ENCODE data around the gene DISP2. TPM values are rescaled to one million over a fixed set of nuclear protein-coding genes. Genes with fewer than 3 reads are reported as not detected.

DISP2 gene
- total and polyA plus RNA-seq, 4 donors: under 0.01 to 0.23 (median under 0.01) TPM; not detected in 1

DNA sequence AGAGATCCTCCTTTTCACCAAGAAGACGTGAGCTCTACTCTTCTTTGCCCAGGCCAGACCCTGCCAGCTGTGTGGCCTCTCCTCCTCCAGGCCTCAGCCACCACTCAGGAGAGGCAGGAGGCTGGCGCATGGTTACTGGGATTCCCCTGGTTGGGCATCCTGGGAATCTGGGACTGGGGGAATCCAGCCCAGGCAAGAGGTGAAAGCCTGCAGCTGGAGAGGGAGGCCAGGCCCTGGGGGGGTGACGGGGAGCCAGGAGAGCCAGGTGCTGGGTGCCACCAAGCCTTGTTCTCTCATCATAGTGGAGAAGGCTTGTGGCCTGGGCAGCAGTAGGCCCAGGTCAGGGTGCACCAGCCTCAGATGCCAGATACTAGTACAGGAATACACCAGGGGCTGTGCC is 23.5 kb upstream of the DISP2 start:
- Histone ChIP-seq H3K36me3 (ENCODE audit: control insufficient read depth in 4 of 4, insufficient read depth in 3 of 4, low read depth in 1 of 4, low read length in 3 of 4) (no peaks in the 10 kb centered on the region), H3K9ac (ENCODE audit: low read depth in 1 of 2, low read length in 2 of 2) (no peak overlapping the region), H3K4me1 (ENCODE audit: control insufficient read depth in 4 of 4, insufficient read depth in 4 of 4, low read length in 3 of 4) (peaks cover 0 to 24% (median 8%) of the 10 kb centered on the region in 4 donors), H3K27me3 (ENCODE audit: control insufficient read depth in 4 of 4, insufficient read depth in 4 of 4, low read length in 3 of 4) (no peaks in the 10 kb centered on the region), H3K9me3 (ENCODE audit: control insufficient read depth in 4 of 4, low read length in 3 of 4) (no peaks in the 10 kb centered on the region), H3K27ac (ENCODE audit: low read depth in 1 of 2, low read length in 2 of 2) (peak overlapping the region; percentile 67 to 80), H3K4me3 (ENCODE audit: low read depth in 1 of 3, low read length in 3 of 3) (no peak overlapping the region)
- 83% methylated on average over 3 of the region's 3 CpGs for WGBS
- DNase-seq (ENCODE audit: low spot score): no peak
- TF ChIP-seq RAD21 (IDR thresholded peaks at IDR 0.05): no peak
- TF ChIP-seq EGR1 (IDR thresholded peaks at IDR 0.05; ENCODE audit: low read depth in 2 of 2): no peak
- TF ChIP-seq HNF4A (conservative IDR thresholded peaks at IDR 0.05): no peak
- TF ChIP-seq, protein P1, sequence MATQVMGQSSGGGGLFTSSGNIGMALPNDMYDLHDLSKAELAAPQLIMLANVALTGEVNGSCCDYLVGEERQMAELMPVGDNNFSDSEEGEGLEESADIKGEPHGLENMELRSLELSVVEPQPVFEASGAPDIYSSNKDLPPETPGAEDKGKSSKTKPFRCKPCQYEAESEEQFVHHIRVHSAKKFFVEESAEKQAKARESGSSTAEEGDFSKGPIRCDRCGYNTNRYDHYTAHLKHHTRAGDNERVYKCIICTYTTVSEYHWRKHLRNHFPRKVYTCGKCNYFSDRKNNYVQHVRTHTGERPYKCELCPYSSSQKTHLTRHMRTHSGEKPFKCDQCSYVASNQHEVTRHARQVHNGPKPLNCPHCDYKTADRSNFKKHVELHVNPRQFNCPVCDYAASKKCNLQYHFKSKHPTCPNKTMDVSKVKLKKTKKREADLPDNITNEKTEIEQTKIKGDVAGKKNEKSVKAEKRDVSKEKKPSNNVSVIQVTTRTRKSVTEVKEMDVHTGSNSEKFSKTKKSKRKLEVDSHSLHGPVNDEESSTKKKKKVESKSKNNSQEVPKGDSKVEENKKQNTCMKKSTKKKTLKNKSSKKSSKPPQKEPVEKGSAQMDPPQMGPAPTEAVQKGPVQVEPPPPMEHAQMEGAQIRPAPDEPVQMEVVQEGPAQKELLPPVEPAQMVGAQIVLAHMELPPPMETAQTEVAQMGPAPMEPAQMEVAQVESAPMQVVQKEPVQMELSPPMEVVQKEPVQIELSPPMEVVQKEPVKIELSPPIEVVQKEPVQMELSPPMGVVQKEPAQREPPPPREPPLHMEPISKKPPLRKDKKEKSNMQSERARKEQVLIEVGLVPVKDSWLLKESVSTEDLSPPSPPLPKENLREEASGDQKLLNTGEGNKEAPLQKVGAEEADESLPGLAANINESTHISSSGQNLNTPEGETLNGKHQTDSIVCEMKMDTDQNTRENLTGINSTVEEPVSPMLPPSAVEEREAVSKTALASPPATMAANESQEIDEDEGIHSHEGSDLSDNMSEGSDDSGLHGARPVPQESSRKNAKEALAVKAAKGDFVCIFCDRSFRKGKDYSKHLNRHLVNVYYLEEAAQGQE (IDR thresholded peaks at IDR 0.05): no peak
- TF ChIP-seq, protein P2, sequence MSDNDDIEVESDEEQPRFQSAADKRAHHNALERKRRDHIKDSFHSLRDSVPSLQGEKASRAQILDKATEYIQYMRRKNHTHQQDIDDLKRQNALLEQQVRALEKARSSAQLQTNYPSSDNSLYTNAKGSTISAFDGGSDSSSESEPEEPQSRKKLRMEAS (IDR thresholded peaks at IDR 0.05): no peak

DNA sequence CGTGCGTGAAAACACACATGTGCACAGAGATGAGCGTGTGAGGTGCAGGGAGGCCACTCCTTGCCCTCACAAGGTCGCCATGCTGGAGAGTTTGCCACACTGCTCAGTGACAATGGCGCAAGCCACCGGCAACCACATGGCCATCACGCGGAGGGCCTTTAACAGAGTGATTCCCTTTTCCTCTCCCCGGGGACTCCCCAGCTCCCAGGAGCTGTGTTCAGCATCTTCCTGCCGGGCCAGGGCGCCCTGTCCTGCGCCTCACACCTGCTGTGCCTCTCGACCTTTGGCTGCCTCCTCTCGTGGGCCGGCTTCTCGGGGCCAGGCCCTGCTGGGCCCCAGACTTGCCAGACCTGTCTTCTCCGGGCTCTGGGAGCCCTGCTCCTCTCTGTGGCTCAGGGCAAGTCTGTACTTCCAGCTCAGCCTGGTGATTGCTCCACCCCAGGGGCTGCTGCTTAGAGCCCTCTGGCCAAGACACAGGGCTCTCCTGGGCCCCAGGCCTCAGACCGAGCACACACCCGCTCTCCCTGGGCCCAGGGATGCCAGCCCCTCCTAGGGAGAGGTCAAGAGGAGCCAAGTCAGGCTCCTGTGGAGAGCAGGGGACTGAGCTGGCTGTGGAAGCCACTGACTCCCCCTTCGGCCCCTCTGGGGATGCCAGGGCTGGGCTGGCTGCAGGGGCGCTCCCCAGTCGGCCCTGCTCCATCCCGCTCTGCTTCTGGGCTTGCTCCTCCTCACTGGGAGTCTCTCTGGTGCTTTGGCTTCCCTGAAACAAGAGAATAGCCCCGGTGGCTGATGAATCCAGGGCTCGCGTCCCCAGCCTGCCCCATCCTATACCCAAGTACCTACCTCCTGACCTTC is 22.9 kb upstream of the DISP2 start:
- Histone ChIP-seq H3K9me3 (ENCODE audit: control insufficient read depth in 4 of 4, low read length in 3 of 4) (no peaks in the 10 kb centered on the region), H3K9ac (ENCODE audit: low read depth in 1 of 2, low read length in 2 of 2) (no peak overlapping the region), H3K27me3 (ENCODE audit: control insufficient read depth in 4 of 4, insufficient read depth in 4 of 4, low read length in 3 of 4) (no peaks in the 10 kb centered on the region), H3K27ac (ENCODE audit: low read depth in 1 of 2, low read length in 2 of 2) (peak overlapping the region; percentile 67 to 80), H3K36me3 (ENCODE audit: control insufficient read depth in 4 of 4, insufficient read depth in 3 of 4, low read depth in 1 of 4, low read length in 3 of 4) (no peaks in the 10 kb centered on the region), H3K4me1 (ENCODE audit: control insufficient read depth in 4 of 4, insufficient read depth in 4 of 4, low read length in 3 of 4) (peaks cover 3 to 30% (median 15%) of the 10 kb centered on the region in 4 donors), H3K4me3 (ENCODE audit: low read depth in 1 of 3, low read length in 3 of 3) (no peak overlapping the region)
- TF ChIP-seq, protein P2 (IDR thresholded peaks at IDR 0.05): no peak
- 87% methylated on average over 26 of the region's 26 CpGs for WGBS
- DNase-seq (ENCODE audit: low spot score): no peak

DNA sequence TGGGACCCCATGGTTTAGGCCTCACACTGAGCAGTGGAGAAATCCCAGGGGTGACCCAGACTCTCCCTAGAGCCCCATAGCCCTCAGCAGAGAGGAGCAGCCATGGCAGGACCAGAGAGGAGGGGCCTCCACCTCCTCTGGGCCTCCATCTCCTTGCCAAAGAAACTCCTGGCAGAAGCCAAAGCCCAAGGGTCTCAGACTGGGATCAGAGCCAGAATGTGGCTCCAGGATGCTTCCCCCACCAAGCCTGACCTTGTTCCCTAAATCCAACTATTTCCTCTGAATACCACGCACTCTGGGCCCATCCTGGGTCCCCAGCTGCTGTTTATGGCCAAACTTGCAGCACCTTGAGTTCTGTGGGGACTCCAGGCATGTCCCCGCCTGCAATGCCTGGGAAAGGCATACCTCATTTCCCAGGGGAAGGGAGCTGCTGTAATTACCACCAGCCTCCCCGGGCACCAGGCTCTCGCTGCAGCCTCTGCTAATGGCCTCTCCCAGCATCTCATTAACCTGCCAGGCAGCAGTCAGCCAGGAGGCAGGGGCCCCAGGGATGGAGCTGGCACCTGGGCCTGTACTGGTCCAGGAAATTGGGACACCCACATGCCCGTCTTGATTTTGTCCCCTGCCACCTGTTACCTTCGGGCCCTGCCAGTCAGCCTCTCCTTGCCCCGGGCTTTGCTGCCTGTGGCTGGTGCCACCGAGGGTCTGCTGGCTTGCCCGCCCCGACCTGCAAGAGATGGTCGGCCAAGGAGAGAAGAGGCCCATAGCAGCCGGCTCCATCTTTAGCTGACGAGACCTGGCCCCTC is 21.9 kb upstream of the DISP2 start:
- Histone ChIP-seq H3K9ac (ENCODE audit: low read depth in 1 of 2, low read length in 2 of 2) (no peak overlapping the region), H3K27ac (ENCODE audit: low read depth in 1 of 2, low read length in 2 of 2) (no peak overlapping the region), H3K9me3 (ENCODE audit: control insufficient read depth in 4 of 4, low read length in 3 of 4) (no peaks in the 10 kb centered on the region), H3K36me3 (ENCODE audit: control insufficient read depth in 4 of 4, insufficient read depth in 3 of 4, low read depth in 1 of 4, low read length in 3 of 4) (no peaks in the 10 kb centered on the region), H3K4me1 (ENCODE audit: control insufficient read depth in 4 of 4, insufficient read depth in 4 of 4, low read length in 3 of 4) (peaks cover 7 to 39% (median 21%) of the 10 kb centered on the region in 4 donors), H3K27me3 (ENCODE audit: control insufficient read depth in 4 of 4, insufficient read depth in 4 of 4, low read length in 3 of 4) (no peaks in the 10 kb centered on the region), H3K4me3 (ENCODE audit: low read depth in 1 of 3, low read length in 3 of 3) (no peak overlapping the region)
- no peak for DNase-seq (ENCODE audit: low spot score)
- TF ChIP-seq, protein P2 (IDR thresholded peaks at IDR 0.05): no peak
- TF ChIP-seq, protein P3, sequence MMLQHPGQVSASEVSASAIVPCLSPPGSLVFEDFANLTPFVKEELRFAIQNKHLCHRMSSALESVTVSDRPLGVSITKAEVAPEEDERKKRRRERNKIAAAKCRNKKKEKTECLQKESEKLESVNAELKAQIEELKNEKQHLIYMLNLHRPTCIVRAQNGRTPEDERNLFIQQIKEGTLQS (IDR thresholded peaks at IDR 0.05): no peak
- TF ChIP-seq FOXA1 (IDR thresholded peaks at IDR 0.05): no peak
- TF ChIP-seq TAF1 (conservative IDR thresholded peaks at IDR 0.05): no peak
- no peak for TF ChIP-seq NR2F2 (IDR thresholded peaks at IDR 0.05)
- TF ChIP-seq, protein P1 (IDR thresholded peaks at IDR 0.05): no peak
- WGBS: 93% methylated on average over 13 of the region's 13 CpGs

Data from liver (tissue), 9 donors.